K562 (cell line): ENCODE measurements around the gene KHSRP. TPM values are rescaled to one million over a fixed set of nuclear protein-coding genes. Genes with fewer than 3 reads are reported as not detected.

Experiments used
- BCLAF1 ChIP-seq, 2 experiments: fragments of 450-650 bp in 1 of 2; IDR thresholded peaks; 2 replicates each; pipeline ENCODE4 v1.6.1; 2011 to 2017; ENCODE audit warnings: low read depth in 2 of 2, antibody characterized with exemption in 1 of 2, borderline replicate concordance in 1 of 2, low read length in 1 of 2, mild to moderate bottlenecking in 1 of 2, mixed read lengths in 1 of 2; ENCODE audit not compliant: control insufficient read depth in 1 of 2
- BDP1 ChIP-seq: IDR thresholded peaks from 3 replicates; pipeline ENCODE4 v1.6.1; 2011; ENCODE audit not compliant: insufficient read length, insufficient read depth
- E2F6 ChIP-seq, 2 experiments: IDR thresholded peaks; 2 replicates each; pipeline ENCODE4 v1.6.1; 2011; ENCODE audit warnings: borderline replicate concordance in 1 of 2, control low read depth in 1 of 2, low read depth in 1 of 2, low read length in 1 of 2, mild to moderate bottlenecking in 1 of 2, mixed read lengths in 1 of 2, moderate library complexity in 1 of 2; ENCODE audit not compliant: insufficient read depth in 1 of 2, insufficient read length in 1 of 2, poor library complexity in 1 of 2, severe bottlenecking in 1 of 2; ENCODE audit errors: extremely low read depth in 1 of 2
- EP400 ChIP-seq: fragments of 450-650 bp; IDR thresholded peaks from 2 replicates; pipeline ENCODE4 v1.6.1; 2017; ENCODE audit warnings: antibody characterized with exemption, mild to moderate bottlenecking, moderate library complexity
- NFIC ChIP-seq: fragments of 450-650 bp; IDR thresholded peaks from 2 replicates; pipeline ENCODE4 v1.6.1; 2017; ENCODE audit warnings: mild to moderate bottlenecking, inconsistent platforms
- REST ChIP-seq, 2 experiments: fragments of 450-650 bp; formaldehyde crosslinking in 1 of 2; IDR thresholded peaks; 2 replicates each; pipeline versions ENCODE4 v1.4.0 to v1.6.1; 2014 to 2020; ENCODE audit warnings: mild to moderate bottlenecking in 2 of 2, borderline replicate concordance in 1 of 2, low read depth in 1 of 2
- TEAD1 ChIP-seq, 2 experiments: fragments of 450-650 bp in 1 of 2; sonication (generic) in 1 of 2; formaldehyde crosslinking; IDR thresholded peaks; 2 replicates each; pipeline versions ENCODE4 v1.4.0 to v1.8.0; 2020 to 2022; ENCODE audit warnings: mild to moderate bottlenecking in 2 of 2, missing genetic modification reagents in 1 of 2
- ZBTB5 ChIP-seq: fragments of 450-650 bp; IDR thresholded peaks from 2 replicates; pipeline ENCODE4 v1.6.1; 2017; ENCODE audit warnings: antibody characterized with exemption
- ZNF354B ChIP-seq: fragments of 250-450 bp; sonication (Bioruptor Pico); IDR thresholded peaks from 2 replicates; pipeline ENCODE4 v1.4.0; 2020
- ZNF75A ChIP-seq: fragments of 450-650 bp; formaldehyde crosslinking; IDR thresholded peaks from 2 replicates; pipeline ENCODE4 v1.4.0; 2020; ENCODE audit warnings: mild to moderate bottlenecking
- polyA plus RNA-seq, 8 experiments: library from polyadenylated mRNA; depleted of rRNA in 4 of 8; stranded (reverse) in 5 of 8; unstranded in 3 of 8; fragments of >200 nt; fragmentation: Nextera tagmentation in 2 of 8; fragmentation: Illumina TruSeq in 1 of 8; extraction: Ambion mirVana in 2 of 8; extraction: Trizol in 1 of 8; gene quantifications; 2 replicates each; pipeline versions ENCODE4 v1.2.1 to v1.2.3, GENCODE V29; 2011 to 2014; ENCODE audit warnings: inconsistent platforms in 1 of 8, missing spikeins in 1 of 8
- total RNA-seq, 7 experiments: library from RNA; depleted of rRNA in 6 of 7; stranded (reverse); fragments of >200 nt in 6 of 7; fragmentation: Illumina TruSeq in 2 of 7; extraction: Trizol in 2 of 7; gene quantifications; 2 replicates each; pipeline versions ENCODE4 v1.2.1 to v1.2.3, GENCODE V29; 2011 to 2021; ENCODE audit warnings: low replicate concordance in 1 of 7

KHSRP gene
- total and polyA plus RNA-seq, 9 of the 15 experiments (the other 6 are each of a cell fraction or from before 2014, with no cell fraction given) = 4.2 to 564 (median 139) TPM

- TF ChIP-seq BCLAF1 (IDR thresholded peaks at IDR 0.05; ENCODE audit: borderline replicate concordance in 1 of 2, control insufficient read depth in 1 of 2, low read depth in 2 of 2, low read length in 1 of 2) (no peak), ZBTB5 (no peak), E2F6 (IDR thresholded peaks at IDR 0.05; ENCODE audit: borderline replicate concordance in 1 of 2, extremely low read depth in 1 of 2, insufficient read depth in 1 of 2, insufficient read length in 1 of 2, low read depth in 1 of 2, low read length in 1 of 2, poor library complexity in 1 of 2, severe bottlenecking in 1 of 2) (peak; percentile 100), REST (IDR thresholded peaks at IDR 0.05; ENCODE audit: borderline replicate concordance) (peak; percentile 62), REST (CRISPR knock-in tag; IDR thresholded peaks at IDR 0.05; ENCODE audit: low read depth) (peak; percentile 83; the same call in 1 of the 2 replicates), NFIC (0 out of 2 replicates have a peak, but pooled peaks have one; percentile 25), ZNF354B (CRISPR knock-in tag) (peak; percentile 57; the same call in 1 of the 2 replicates), ZNF75A (no peak), TEAD1 (CRISPR knock-in tag; IDR thresholded peaks at IDR 0.05) (peak; percentile 78 to 94), EP400 (peak; percentile 86), BDP1 (no peak)
Observed at GRCh38 chr19:6424939-6425731, 524 bp upstream of the KHSRP start (continued).
